ENCODE data around the gene ACTR6.
A peak's percentile ranks its signal among the peaks of the same experiment; 100 is the strongest.
"Not testable (repeated sequence)": the region's sequence is repeated elsewhere in the genome, so short reads cannot be mapped to it uniquely, and the experiment has no call there.

ACTR6 gene

GRCh38 chr12:100219328-100220109, 18.9 kb downstream of the ACTR6 start:
- DNase-seq (ENCODE audit: low read depth), result no peak

GRCh38 chr12:100221523-100221922, 20.9 kb downstream of the ACTR6 start:
- DNase-seq (ENCODE audit: low read depth), result no peak

- not testable (repeated sequence) for DNase-seq (ENCODE audit: low read depth)
Observed at GRCh38 chr12:100222173-100222572, 21.6 kb downstream of the ACTR6 start.

GRCh38 chr12:100225491-100225890, 24.9 kb downstream of the ACTR6 start:
- no peak for DNase-seq (ENCODE audit: low read depth)

- DNase-seq (ENCODE audit: low read depth), result no peak
Observed at GRCh38 chr12:100229036-100229635, 28.5 kb downstream of the ACTR6 start.

- DNase-seq (ENCODE audit: low read depth), result no peak
Observed at GRCh38 chr12:100229876-100230275, 29.3 kb downstream of the ACTR6 start.

- not testable (repeated sequence) for DNase-seq (ENCODE audit: low read depth)
Observed at GRCh38 chr12:100231873-100232272, 31.3 kb downstream of the ACTR6 start.

GRCh38 chr12:100234166-100234565, 33.6 kb downstream of the ACTR6 start:
- no peak for DNase-seq (ENCODE audit: low read depth)

- peak; percentile 8 for DNase-seq (ENCODE audit: low read depth)
Observed at GRCh38 chr12:100234591-100235304, 34.1 kb downstream of the ACTR6 start.

GRCh38 chr12:100238801-100239200, 38.2 kb downstream of the ACTR6 start:
- DNase-seq (ENCODE audit: low read depth), result no peak

GRCh38 chr12:100239589-100239988, 39.0 kb downstream of the ACTR6 start:
- no peak for DNase-seq (ENCODE audit: low read depth)

GRCh38 chr12:100243137-100243536, 42.5 kb downstream of the ACTR6 start:
- DNase-seq (ENCODE audit: low read depth), result no peak

GRCh38 chr12:100247765-100248164, 47.1 kb downstream of the ACTR6 start:
- DNase-seq (ENCODE audit: low read depth), result no peak

- DNase-seq (ENCODE audit: low read depth), result no peak
Observed at GRCh38 chr12:100248886-100249285, 48.3 kb downstream of the ACTR6 start.

GRCh38 chr12:100249941-100250340, 49.3 kb downstream of the ACTR6 start:
- no peak for DNase-seq (ENCODE audit: low read depth)

GRCh38 chr12:100251917-100252316, 51.3 kb downstream of the ACTR6 start:
- no peak for DNase-seq (ENCODE audit: low read depth)

- DNase-seq (ENCODE audit: low read depth), result no peak
Observed at GRCh38 chr12:100253437-100253836, 52.8 kb downstream of the ACTR6 start.

- DNase-seq (ENCODE audit: low read depth), result no peak
Observed at GRCh38 chr12:100254876-100255275, 54.3 kb downstream of the ACTR6 start.

GRCh38 chr12:100258127-100258526, 57.5 kb downstream of the ACTR6 start:
- DNase-seq (ENCODE audit: low read depth), result no peak

GRCh38 chr12:100263131-100263530, 62.5 kb downstream of the ACTR6 start:
- no peak for DNase-seq (ENCODE audit: low read depth)

- DNase-seq (ENCODE audit: low read depth), result not testable (repeated sequence)
Observed at GRCh38 chr12:100265107-100265506, 64.5 kb downstream of the ACTR6 start.

- no peak for DNase-seq (ENCODE audit: low read depth)
Observed at GRCh38 chr12:100265732-100266584, 65.3 kb downstream of the ACTR6 start.
